GM23338 (cell line): ENCODE data around the gene KCNMA1.

Experiments used
- CTCF ChIP-seq, 2 experiments: fragments of 200-600 bp in 1 of 2; sonication (generic) in 1 of 2; conservative IDR thresholded peaks; 2 replicates each; pipeline versions ENCODE4 v1.5.1 to v1.6.1; 2016 to 2017; ENCODE audit warnings: antibody characterized with exemption in 2 of 2, low read depth in 2 of 2, mild to moderate bottlenecking in 2 of 2, moderate library complexity in 1 of 2
- EZH2 ChIP-seq: fragments of 200-600 bp; sonication (generic); IDR thresholded peaks from one replicate; pipeline ENCODE4 v1.8.0; 2017; ENCODE audit warnings: antibody characterized with exemption, mild to moderate bottlenecking, low read depth; ENCODE audit not compliant: unreplicated experiment
- EZH2phosphoT487 ChIP-seq: fragments of 200-600 bp; sonication (generic); IDR thresholded peaks from one replicate; pipeline ENCODE4 v1.8.1; 2018; ENCODE audit warnings: antibody characterized with exemption; ENCODE audit not compliant: unreplicated experiment
- POLR2AphosphoS5 ChIP-seq: IDR thresholded peaks from 2 replicates; pipeline ENCODE4 v1.6.1; 2016; ENCODE audit warnings: antibody characterized with exemption, low read depth
- REST ChIP-seq: IDR thresholded peaks from one replicate; pipeline ENCODE4 v1.6.1; 2018; ENCODE audit warnings: antibody characterized with exemption; ENCODE audit not compliant: unreplicated experiment
- ZNF114 ChIP-seq: fragments of 250-450 bp; sonication (Bioruptor Pico); IDR thresholded peaks from 2 replicates; pipeline ENCODE4 v1.5.0; 2020; ENCODE audit warnings: mild to moderate bottlenecking, moderate library complexity

GRCh38 chr10:77229704-77230103, 407.9 kb downstream of the KCNMA1 start:
- TF ChIP-seq CTCF (conservative IDR thresholded peaks at IDR 0.05; ENCODE audit: low read depth in 2 of 2) (no peak), ZNF114 (CRISPR knock-in tag) (no peak), REST (no peak), EZH2 (no peak), EZH2phosphoT487 (no peak), POLR2AphosphoS5 (no peak)
